ENCODE data around the gene RGL1.

Gene RGL1

GRCh38 chr1:183814121-183814681 lies 9.3 kb downstream of the RGL1 start:
- no peak overlapping the region for H3K4me3 ChIP-seq (ENCODE audit: low read length)
- peak; percentile 47 for DNase-seq (ENCODE audit: low read depth, low spot score)

- no peak overlapping the region for H3K4me3 ChIP-seq (ENCODE audit: low read length)
Observed at GRCh38 chr1:183816110-183816509, 11.2 kb downstream of the RGL1 start.

DNA sequence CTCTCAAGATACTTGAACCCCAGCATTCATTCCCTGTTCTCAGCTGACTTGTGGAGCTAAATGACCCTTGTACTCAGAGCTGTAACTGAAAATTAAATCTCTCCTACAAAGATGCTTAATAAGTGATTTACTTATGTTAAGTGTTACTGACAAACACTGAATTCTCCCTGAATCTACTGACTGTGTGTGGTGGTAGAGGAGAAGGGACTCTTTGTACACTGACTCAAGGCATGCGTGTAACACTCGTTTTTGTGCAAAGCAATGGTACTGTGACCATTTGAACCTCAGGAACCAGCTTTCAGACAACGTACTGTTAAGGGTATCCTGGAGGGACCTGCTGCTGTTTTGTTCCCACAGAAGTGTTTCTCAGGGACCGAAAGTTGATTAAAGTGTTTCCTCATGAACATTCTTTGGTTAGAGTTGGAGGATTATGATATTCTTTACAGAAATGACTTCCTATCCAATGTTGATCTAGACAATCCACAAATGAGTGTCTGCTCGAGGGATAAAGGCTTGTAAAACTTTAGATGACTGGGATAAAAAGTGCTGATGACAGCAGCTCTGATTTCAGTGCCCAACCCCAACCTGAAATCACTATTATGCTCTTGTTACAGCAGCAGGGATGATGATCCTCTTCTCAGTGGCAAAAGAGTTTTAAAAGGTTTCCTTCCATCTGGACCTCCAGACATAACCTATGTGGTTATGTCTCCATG lies 12.8 kb downstream of the RGL1 start:
- H3K4me3 ChIP-seq (ENCODE audit: low read length) = no peak overlapping the region
- no peak for DNase-seq (ENCODE audit: low read depth, low spot score)

More at GRCh38 chr1:183816110-183816509, 11.2 kb downstream of the RGL1 start:
- DNase-seq (ENCODE audit: low read depth, low spot score) = no peak

- no peak overlapping the region for H3K4me3 ChIP-seq (ENCODE audit: low read length)
- no peak for DNase-seq (ENCODE audit: low read depth, low spot score)
Observed at GRCh38 chr1:183819059-183819458, 14.1 kb downstream of the RGL1 start.

DNA sequence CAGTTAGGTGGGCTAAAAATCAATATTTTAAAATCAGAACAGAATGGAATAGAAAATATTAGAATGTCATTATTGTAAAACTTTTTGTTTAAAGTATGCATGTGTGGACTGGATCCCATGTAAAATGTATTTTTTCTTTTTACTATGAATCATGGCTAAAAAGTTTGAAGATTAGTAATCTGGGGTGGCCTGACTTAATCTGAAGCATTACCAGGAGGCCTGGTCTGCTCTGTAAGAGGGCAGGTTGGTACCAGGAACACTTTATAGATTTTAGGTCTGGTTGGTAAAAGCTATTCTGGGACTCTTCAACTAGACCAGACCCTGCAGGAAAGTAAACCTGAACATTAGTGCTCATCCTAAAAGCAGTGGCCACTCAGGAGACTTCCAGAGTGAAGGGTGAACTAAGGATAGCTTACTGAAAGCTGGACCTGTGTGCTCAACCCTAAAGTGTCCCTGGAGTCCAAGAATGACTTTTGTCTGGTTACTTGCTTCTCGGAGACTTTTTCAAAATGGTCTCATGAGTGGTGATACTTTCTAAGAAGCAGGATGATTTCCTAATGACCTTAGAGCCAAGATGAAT lies 16.5 kb downstream of the RGL1 start:
- no peak overlapping the region for H3K4me3 ChIP-seq (ENCODE audit: low read length)
- no peak for DNase-seq (ENCODE audit: low read depth, low spot score)

GRCh38 chr1:183821889-183822611 lies 17.1 kb downstream of the RGL1 start:
- H3K4me3 ChIP-seq (ENCODE audit: low read length) = no peak overlapping the region
- DNase-seq (ENCODE audit: low read depth, low spot score) = no peak

GRCh38 chr1:183824291-183824690 lies 19.4 kb downstream of the RGL1 start:
- DNase-seq (ENCODE audit: low read depth, low spot score) = no peak

GRCh38 chr1:183827801-183828200 lies 22.9 kb downstream of the RGL1 start:
- no peak for DNase-seq (ENCODE audit: low read depth, low spot score)

More at GRCh38 chr1:183824291-183824690, 19.4 kb downstream of the RGL1 start:
- no peak overlapping the region for H3K4me3 ChIP-seq (ENCODE audit: low read length)

DNA sequence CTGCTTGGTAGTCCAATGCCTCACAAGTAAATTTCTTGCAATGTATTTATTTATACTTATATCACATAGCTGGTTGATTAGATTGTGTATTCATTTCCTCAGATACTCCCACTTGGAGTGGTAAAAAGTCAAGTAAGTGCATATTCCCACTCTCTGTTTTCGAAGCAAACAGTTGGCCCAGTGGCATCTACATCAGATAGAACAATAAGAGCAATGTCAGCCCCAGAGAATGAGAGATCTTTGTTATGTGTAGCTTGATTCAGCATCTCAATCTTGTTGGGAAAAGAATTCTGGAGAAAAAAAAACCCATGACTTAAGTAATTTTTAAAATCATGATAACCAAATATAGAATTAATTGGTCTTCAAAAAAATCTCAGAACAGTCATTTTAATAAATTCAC lies 25.5 kb downstream of the RGL1 start:
- no peak overlapping the region for H3K4me3 ChIP-seq (ENCODE audit: low read length)
- DNase-seq (ENCODE audit: low read depth, low spot score) = no peak

More at GRCh38 chr1:183827801-183828200, 22.9 kb downstream of the RGL1 start:
- H3K4me3 ChIP-seq (ENCODE audit: low read length) = no peak overlapping the region

GRCh38 chr1:183831311-183831710 lies 26.4 kb downstream of the RGL1 start:
- no peak overlapping the region for H3K4me3 ChIP-seq (ENCODE audit: low read length)
- DNase-seq (ENCODE audit: low read depth, low spot score) = no peak

DNA sequence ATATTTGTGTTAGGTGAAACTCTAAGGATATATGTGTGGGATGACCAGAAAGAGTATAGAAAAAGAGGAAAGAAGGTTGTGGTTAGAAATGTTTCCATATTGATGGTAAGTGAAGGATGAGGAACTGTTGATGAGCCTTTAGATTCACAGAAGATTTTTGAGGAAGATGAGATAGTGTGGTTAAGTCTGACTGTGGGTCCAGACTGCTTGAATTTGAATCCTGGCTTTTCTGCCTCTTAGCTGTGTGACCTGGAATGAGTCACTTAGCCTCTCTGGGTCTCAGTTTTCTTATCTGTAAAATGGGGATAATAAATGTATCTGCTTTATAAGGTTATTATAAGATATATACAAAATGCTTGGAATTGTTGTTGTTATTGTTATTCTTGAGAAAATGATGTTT lies 27.5 kb downstream of the RGL1 start:
- no peak overlapping the region for H3K4me3 ChIP-seq (ENCODE audit: low read length)
- no peak for DNase-seq (ENCODE audit: low read depth, low spot score)

DNA sequence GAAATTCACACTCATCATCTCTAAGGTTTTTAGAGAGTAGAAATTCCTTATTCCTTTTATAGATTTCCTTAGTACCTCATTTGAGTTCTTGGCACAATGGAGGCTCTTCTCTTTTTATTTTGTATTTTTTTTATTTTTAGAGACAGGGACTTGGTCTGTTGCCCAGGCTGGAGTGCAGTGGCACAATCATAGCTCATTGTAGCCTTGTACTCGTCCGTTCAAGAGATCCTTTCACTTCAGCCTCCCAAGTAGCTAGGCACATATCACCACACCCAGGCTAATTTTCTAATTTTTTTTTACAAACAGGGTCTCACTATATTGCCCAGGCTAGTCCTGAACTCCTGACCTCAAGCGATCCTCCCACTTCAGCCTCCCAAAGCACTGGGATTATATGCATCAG lies 29.6 kb downstream of the RGL1 start:
- no peak for DNase-seq (ENCODE audit: low read depth, low spot score)
- H3K4me3 ChIP-seq (ENCODE audit: low read length) = no peak overlapping the region

GRCh38 chr1:183836598-183836997 lies 31.7 kb downstream of the RGL1 start:
- no peak for DNase-seq (ENCODE audit: low read depth, low spot score)
- no peak overlapping the region for H3K4me3 ChIP-seq (ENCODE audit: low read length)

GRCh38 chr1:183837062-183837461 lies 32.1 kb downstream of the RGL1 start:
- no peak for DNase-seq (ENCODE audit: low read depth, low spot score)
- H3K4me3 ChIP-seq (ENCODE audit: low read length) = no peak overlapping the region

GRCh38 chr1:183838221-183838620 lies 33.3 kb downstream of the RGL1 start:
- no peak for DNase-seq (ENCODE audit: low read depth, low spot score)
- H3K4me3 ChIP-seq (ENCODE audit: low read length) = no peak overlapping the region

DNA sequence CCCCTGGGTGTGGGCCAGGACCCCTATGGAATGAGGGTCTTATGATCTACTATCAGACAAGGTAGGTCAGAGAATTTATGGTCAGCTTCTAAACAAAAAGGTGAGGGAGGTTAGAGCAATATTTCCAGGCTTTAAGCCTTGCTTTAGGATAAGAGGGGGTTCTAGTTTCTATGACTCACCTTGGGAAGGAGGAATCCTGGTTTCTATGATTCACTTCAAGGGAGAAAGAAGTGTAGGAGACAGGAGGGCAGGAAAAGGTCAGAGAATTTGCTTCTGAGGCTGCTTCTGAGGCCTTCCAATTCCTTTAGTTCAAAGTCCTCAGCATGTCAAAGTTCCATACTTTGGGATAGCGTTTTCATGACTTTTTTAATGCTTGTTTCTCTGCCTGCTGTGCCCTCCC lies 35.2 kb downstream of the RGL1 start:
- no peak for DNase-seq (ENCODE audit: low read depth, low spot score)
- no peak overlapping the region for H3K4me3 ChIP-seq (ENCODE audit: low read length)

DNA sequence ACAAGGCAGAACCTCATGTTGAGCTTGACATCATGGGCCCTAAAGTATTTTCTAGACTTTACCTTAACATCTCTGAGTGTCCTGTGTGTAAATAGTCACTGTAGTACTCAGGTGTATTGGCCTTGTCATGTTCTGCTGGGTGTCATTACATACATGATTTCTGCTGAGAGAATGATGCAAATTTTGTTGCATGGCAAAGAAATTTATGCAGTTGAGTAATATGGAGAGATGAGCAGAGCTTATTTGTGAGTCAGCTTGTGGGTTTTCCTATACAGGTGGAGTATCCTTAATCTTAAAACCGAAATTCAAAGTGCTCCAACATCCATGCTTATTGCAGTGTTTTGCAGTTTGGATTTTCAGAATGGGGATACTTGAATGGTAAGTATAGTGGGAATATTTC lies 36.6 kb downstream of the RGL1 start:
- H3K4me3 ChIP-seq (ENCODE audit: low read length) = no peak overlapping the region
- DNase-seq (ENCODE audit: low read depth, low spot score) = no peak

- H3K4me3 ChIP-seq (ENCODE audit: low read length) = no peak overlapping the region
Observed at GRCh38 chr1:183841950-183842794, 37.3 kb downstream of the RGL1 start.

GRCh38 chr1:183842795-183843144 lies 37.9 kb downstream of the RGL1 start:
- no peak for DNase-seq (ENCODE audit: low read depth, low spot score)
- H3K4me3 ChIP-seq (ENCODE audit: low read length) = no peak overlapping the region

More at GRCh38 chr1:183841950-183842794, 37.3 kb downstream of the RGL1 start:
- DNase-seq (ENCODE audit: low read depth, low spot score) = peak; percentile 63
